ENCODE measurements around the gene KAZN. TPM values are rescaled to one million over a fixed set of nuclear protein-coding genes. Genes with fewer than 3 reads are reported as not detected.

Gene KAZN
- polyA plus RNA-seq, 1 of the 3 experiments (the other 2 are of a cell fraction) = 6.8 TPM

DNA sequence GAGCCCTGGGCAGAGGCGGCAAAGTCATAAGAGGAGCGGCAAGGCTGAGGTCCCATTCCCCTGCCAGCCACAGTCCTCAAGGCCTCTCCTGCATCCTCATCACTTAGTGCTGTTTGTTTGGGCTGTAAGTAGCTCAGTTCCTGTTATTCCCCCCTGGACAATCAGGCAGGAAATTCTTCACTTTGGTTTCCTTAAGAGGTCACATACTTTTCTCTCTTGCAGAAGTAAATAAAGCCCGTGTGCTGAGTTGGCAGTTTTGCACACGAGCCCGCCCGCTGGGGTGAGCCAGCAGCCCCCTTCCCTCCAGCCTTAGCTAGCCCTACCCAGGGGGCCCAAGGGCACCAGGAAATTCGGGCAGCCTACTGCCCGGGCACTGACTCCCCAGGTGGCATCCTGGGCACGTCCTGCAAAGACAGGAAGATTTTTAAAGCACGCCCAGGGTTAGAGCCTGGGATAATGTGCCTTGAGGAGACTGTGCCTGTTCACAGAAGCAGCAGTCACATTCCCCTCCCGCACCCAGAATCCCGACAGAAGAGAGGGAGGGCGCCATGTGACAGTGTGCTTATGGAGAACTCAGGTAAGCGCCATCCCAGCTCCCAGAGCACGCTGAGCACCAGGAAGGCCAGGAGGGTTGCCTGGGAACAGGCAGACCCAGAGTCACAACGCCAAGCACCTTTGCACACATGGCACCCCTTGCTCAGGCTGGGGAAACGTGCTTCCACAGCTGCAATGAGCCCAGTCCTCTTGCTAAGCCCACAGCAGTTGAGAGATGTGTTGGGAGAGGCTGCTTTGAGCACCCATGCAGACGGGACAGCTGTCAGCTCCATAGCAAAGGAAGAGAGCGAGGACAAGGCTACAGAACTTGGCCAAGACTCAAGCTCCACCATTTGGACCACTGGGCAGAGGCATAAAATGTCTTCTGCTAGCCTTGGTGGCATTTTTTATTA, 410.6 kb downstream of the KAZN start:
- H4K20me1 ChIP-seq (ENCODE audit: insufficient read depth) = peaks cover 4% of the 10 kb centered on the region; the same call in 1 of the 2 replicates
- no peak overlapping the region for H2AFZ ChIP-seq (ENCODE audit: low read depth)
- no peaks in the 10 kb centered on the region for H3K9me3 ChIP-seq
- WGBS (ENCODE audit: low lambda C conversion rate) = 93% methylated on average over 9 of the region's 19 CpGs
- H3K4me2 ChIP-seq = no peak overlapping the region
- TF ChIP-seq FOXM1 (IDR thresholded peaks at IDR 0.05; ENCODE audit: low read depth) = no peak
- no peak for TF ChIP-seq NRF1 (IDR thresholded peaks at IDR 0.05; ENCODE audit: low read depth, low read length)
- POLR2A ChIA-PET = no interaction called here
- no peak overlapping the region for H3K4me3 ChIP-seq (ENCODE audit: low read depth in 2 of 2, low read length in 1 of 2)
- H3K27me3 ChIP-seq (ENCODE audit: insufficient read depth) = no peaks in the 10 kb centered on the region
- H3K27ac ChIP-seq (ENCODE audit: low read depth in 2 of 2, low read length in 1 of 2) = no peak overlapping the region
- H3K36me3 ChIP-seq (replicated peaks in 1 of 2; ENCODE audit: control insufficient read depth in 1 of 2, insufficient read depth in 2 of 2, low read length in 1 of 2) = peaks cover 0 to 8% of the 10 kb centered on the region in 2 experiments
- H3K9me2 ChIP-seq = no peaks in the 10 kb centered on the region
- DNase-seq = no peak
- CTCF ChIA-PET = interaction anchor here (0.6 to 2.8 kb wide), 3 partner anchors 18 to 410 kb away, joined by 3 to 10 read pairs (median 3); no protein-coding TSS in a partner anchor
- no peaks in the 10 kb centered on the region for H3F3A ChIP-seq (replicated peaks; ENCODE audit: insufficient read depth)
- no peak overlapping the region for H3K9ac ChIP-seq
- H3K79me2 ChIP-seq (ENCODE audit: insufficient read depth) = peaks cover 41% of the 10 kb centered on the region; the same call in 1 of the 2 replicates
- no peaks in the 10 kb centered on the region for H3K4me1 ChIP-seq (ENCODE audit: control insufficient read depth in 1 of 2, insufficient read depth in 2 of 2, low read depth in 1 of 2, low read length in 1 of 2)

DNA sequence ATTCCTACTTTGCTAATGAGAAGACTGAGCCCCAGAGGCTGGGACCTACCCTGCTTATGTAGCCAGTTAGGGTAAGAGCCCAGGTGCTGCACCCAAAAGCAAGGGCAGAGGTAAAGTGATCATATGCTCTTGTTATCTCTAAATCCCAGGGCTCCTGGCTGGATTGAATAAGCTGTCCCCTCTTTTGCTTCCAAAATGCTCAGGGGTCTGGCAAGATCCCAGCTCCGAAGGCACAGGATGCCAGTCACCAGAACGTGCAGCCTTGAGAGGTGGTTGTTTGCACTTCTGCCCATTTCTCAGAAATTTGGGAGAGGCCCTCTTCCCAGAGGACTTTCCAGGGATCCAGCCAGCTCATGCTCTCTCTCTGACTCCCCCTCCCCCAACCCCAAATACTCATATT, 412.7 kb downstream of the KAZN start:
- H3F3A ChIP-seq (replicated peaks; ENCODE audit: insufficient read depth) = no peaks in the 10 kb centered on the region

More for the DNA sequence above, 412.7 kb downstream of the KAZN start:
- CTCF ChIA-PET = interaction anchor here (1.3 to 2.8 kb wide), 3 partner anchors 10 to 16 kb away, joined by 3 to 10 read pairs (median 3); no protein-coding TSS in a partner anchor
- Histone ChIP-seq H3K4me2 (no peak overlapping the region), H3K27me3 (ENCODE audit: insufficient read depth) (no peaks in the 10 kb centered on the region), H3K4me1 (ENCODE audit: control insufficient read depth in 1 of 2, insufficient read depth in 2 of 2, low read depth in 1 of 2, low read length in 1 of 2) (no peaks in the 10 kb centered on the region; a peak in 1 of 4 replicates), H3K4me3 (ENCODE audit: low read depth in 2 of 2, low read length in 1 of 2) (no peak overlapping the region), H3K79me2 (ENCODE audit: insufficient read depth) (peaks cover 28% of the 10 kb centered on the region; the same call in 1 of the 2 replicates), H3K9ac (no peak overlapping the region), H3K9me2 (no peaks in the 10 kb centered on the region), H2AFZ (ENCODE audit: low read depth) (no peak overlapping the region), H3K27ac (ENCODE audit: low read depth in 2 of 2, low read length in 1 of 2) (no peak overlapping the region), H3K36me3 (replicated peaks in 1 of 2; ENCODE audit: control insufficient read depth in 1 of 2, insufficient read depth in 2 of 2, low read length in 1 of 2) (peaks cover 0 to 8% of the 10 kb centered on the region in 2 experiments), H4K20me1 (ENCODE audit: insufficient read depth) (0 out of 2 replicates have a peak, but pooled peaks cover 2% of the 10 kb centered on the region), H3K9me3 (no peaks in the 10 kb centered on the region)
- TF ChIP-seq, protein P1, sequence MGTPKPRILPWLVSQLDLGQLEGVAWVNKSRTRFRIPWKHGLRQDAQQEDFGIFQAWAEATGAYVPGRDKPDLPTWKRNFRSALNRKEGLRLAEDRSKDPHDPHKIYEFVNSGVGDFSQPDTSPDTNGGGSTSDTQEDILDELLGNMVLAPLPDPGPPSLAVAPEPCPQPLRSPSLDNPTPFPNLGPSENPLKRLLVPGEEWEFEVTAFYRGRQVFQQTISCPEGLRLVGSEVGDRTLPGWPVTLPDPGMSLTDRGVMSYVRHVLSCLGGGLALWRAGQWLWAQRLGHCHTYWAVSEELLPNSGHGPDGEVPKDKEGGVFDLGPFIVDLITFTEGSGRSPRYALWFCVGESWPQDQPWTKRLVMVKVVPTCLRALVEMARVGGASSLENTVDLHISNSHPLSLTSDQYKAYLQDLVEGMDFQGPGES (IDR thresholded peaks at IDR 0.05; ENCODE audit: low read depth, low read length) = no peak
- TF ChIP-seq CHD2 (IDR thresholded peaks at IDR 0.05; ENCODE audit: low read length, partially characterized antibody) (no peak), RXRA (IDR thresholded peaks at IDR 0.05; ENCODE audit: borderline replicate concordance, low read depth) (no peak), ELF1 (IDR thresholded peaks at IDR 0.05) (no peak), YY1 (IDR thresholded peaks at IDR 0.05; ENCODE audit: low read depth) (no peak), FOSL2 (IDR thresholded peaks at IDR 0.05; ENCODE audit: borderline replicate concordance, low read depth) (no peak), JUND (IDR thresholded peaks at IDR 0.05) (no peak), FOXJ3 (CRISPR knock-in tag; IDR thresholded peaks at IDR 0.05) (no peak), POLR2AphosphoS5 (IDR thresholded peaks at IDR 0.05; ENCODE audit: low read depth, low read length) (no peak), EZH2phosphoT487 (IDR thresholded peaks at IDR 0.05; ENCODE audit: borderline replicate concordance, low read depth) (no peak), TAF1 (IDR thresholded peaks at IDR 0.05; ENCODE audit: borderline replicate concordance, low read depth, low read length) (no peak), NFIC (IDR thresholded peaks at IDR 0.05; ENCODE audit: borderline replicate concordance) (no peak)
- TF ChIP-seq, protein P2, sequence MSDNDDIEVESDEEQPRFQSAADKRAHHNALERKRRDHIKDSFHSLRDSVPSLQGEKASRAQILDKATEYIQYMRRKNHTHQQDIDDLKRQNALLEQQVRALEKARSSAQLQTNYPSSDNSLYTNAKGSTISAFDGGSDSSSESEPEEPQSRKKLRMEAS (IDR thresholded peaks at IDR 0.05; ENCODE audit: low read depth) = no peak
- TF ChIP-seq, protein P3, sequence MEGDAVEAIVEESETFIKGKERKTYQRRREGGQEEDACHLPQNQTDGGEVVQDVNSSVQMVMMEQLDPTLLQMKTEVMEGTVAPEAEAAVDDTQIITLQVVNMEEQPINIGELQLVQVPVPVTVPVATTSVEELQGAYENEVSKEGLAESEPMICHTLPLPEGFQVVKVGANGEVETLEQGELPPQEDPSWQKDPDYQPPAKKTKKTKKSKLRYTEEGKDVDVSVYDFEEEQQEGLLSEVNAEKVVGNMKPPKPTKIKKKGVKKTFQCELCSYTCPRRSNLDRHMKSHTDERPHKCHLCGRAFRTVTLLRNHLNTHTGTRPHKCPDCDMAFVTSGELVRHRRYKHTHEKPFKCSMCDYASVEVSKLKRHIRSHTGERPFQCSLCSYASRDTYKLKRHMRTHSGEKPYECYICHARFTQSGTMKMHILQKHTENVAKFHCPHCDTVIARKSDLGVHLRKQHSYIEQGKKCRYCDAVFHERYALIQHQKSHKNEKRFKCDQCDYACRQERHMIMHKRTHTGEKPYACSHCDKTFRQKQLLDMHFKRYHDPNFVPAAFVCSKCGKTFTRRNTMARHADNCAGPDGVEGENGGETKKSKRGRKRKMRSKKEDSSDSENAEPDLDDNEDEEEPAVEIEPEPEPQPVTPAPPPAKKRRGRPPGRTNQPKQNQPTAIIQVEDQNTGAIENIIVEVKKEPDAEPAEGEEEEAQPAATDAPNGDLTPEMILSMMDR (IDR thresholded peaks at IDR 0.05) = no peak
- 73% methylated on average over 2 of the region's 2 CpGs for WGBS (ENCODE audit: low lambda C conversion rate)
- POLR2A ChIA-PET = no interaction called here
- DNase-seq = no peak
